Measurements from ENCODE around the gene RBM20. TPM values are rescaled to one million over a fixed set of nuclear protein-coding genes. Genes with fewer than 3 reads are reported as not detected.

The RBM20 gene
- total and polyA plus RNA-seq, 2 of the 13 experiments (the other 11 are each of a cell fraction or from before 2014, with no cell fraction given), result 0.02 to 0.22 TPM

- TF ChIP-seq HNF1A (IDR thresholded peaks at IDR 0.05; ENCODE audit: low read depth) (0 out of 2 replicates have a peak, but pooled peaks have one; percentile 32), HNF1A (CRISPR knock-in tag; IDR thresholded peaks at IDR 0.05; ENCODE audit: borderline replicate concordance) (peak; percentile 82; the same call in 1 of the 2 replicates), ZFP36L2 (CRISPR knock-in tag; IDR thresholded peaks at IDR 0.05) (no peak), ZNF883 (CRISPR knock-in tag; IDR thresholded peaks at IDR 0.05; ENCODE audit: not compliant biosample characterization) (peak; percentile 30), TEAD3 (CRISPR knock-in tag; optimal IDR thresholded peaks at IDR 0.05; ENCODE audit: borderline replicate concordance) (peak; percentile 55), ZNF232 (CRISPR knock-in tag; IDR thresholded peaks at IDR 0.05; ENCODE audit: borderline replicate concordance) (no peak), RORA (CRISPR knock-in tag; IDR thresholded peaks at IDR 0.05) (no peak), ZNF850 (CRISPR knock-in tag; conservative IDR thresholded peaks at IDR 0.05) (no peak), SNAPC2 (CRISPR knock-in tag; IDR thresholded peaks at IDR 0.05) (no peak), ZBTB21 (CRISPR knock-in tag; IDR thresholded peaks at IDR 0.05) (no peak), ZNF335 (CRISPR knock-in tag; IDR thresholded peaks at IDR 0.05) (no peak), REPIN1 (CRISPR knock-in tag; IDR thresholded peaks at IDR 0.05; ENCODE audit: borderline replicate concordance, low read depth) (no peak), ZNF138 (CRISPR knock-in tag; IDR thresholded peaks at IDR 0.05; ENCODE audit: low read depth) (no peak), SMAD3 (CRISPR knock-in tag; IDR thresholded peaks at IDR 0.05) (peak; percentile 61; the same call in 1 of the 2 replicates), IRX3 (CRISPR knock-in tag; IDR thresholded peaks at IDR 0.05; ENCODE audit: borderline replicate concordance, low read depth) (no peak), XRCC5 (optimal IDR thresholded peaks at IDR 0.05; ENCODE audit: low read length) (no peak), CEBPG (CRISPR knock-in tag; IDR thresholded peaks at IDR 0.05) (no peak; the same call in 1 of the 2 replicates), FOXM1 (CRISPR knock-in tag; IDR thresholded peaks at IDR 0.05) (no peak), ZSCAN22 (CRISPR knock-in tag; IDR thresholded peaks at IDR 0.05) (no peak), SMARCC2 (IDR thresholded peaks at IDR 0.05) (no peak), ELF4 (CRISPR knock-in tag; IDR thresholded peaks at IDR 0.05; ENCODE audit: borderline replicate concordance) (no peak)
- TF ChIP-seq, protein P1, sequence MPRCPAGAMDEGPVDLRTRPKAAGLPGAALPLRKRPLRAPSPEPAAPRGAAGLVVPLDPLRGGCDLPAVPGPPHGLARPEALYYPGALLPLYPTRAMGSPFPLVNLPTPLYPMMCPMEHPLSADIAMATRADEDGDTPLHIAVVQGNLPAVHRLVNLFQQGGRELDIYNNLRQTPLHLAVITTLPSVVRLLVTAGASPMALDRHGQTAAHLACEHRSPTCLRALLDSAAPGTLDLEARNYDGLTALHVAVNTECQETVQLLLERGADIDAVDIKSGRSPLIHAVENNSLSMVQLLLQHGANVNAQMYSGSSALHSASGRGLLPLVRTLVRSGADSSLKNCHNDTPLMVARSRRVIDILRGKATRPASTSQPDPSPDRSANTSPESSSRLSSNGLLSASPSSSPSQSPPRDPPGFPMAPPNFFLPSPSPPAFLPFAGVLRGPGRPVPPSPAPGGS (CRISPR knock-in tag; IDR thresholded peaks at IDR 0.05), result no peak
- TF ChIP-seq, protein P2, sequence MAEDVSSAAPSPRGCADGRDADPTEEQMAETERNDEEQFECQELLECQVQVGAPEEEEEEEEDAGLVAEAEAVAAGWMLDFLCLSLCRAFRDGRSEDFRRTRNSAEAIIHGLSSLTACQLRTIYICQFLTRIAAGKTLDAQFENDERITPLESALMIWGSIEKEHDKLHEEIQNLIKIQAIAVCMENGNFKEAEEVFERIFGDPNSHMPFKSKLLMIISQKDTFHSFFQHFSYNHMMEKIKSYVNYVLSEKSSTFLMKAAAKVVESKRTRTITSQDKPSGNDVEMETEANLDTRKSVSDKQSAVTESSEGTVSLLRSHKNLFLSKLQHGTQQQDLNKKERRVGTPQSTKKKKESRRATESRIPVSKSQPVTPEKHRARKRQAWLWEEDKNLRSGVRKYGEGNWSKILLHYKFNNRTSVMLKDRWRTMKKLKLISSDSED (CRISPR knock-in tag; IDR thresholded peaks at IDR 0.05), result no peak
- TF ChIP-seq, protein P3, sequence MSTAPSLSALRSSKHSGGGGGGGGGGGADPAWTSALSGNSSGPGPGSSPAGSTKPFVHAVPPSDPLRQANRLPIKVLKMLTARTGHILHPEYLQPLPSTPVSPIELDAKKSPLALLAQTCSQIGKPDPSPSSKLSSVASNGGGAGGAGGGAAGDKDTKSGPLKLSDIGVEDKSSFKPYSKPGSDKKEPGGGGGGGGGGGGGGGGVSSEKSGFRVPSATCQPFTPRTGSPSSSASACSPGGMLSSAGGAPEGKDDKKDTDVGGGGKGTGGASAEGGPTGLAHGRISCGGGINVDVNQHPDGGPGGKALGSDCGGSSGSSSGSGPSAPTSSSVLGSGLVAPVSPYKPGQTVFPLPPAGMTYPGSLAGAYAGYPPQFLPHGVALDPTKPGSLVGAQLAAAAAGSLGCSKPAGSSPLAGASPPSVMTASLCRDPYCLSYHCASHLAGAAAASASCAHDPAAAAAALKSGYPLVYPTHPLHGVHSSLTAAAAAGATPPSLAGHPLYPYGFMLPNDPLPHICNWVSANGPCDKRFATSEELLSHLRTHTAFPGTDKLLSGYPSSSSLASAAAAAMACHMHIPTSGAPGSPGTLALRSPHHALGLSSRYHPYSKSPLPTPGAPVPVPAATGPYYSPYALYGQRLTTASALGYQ (CRISPR knock-in tag; IDR thresholded peaks at IDR 0.05), result 0 out of 2 replicates have a peak, but pooled peaks have one; percentile 51
These were observed 95.7 kb downstream of the RBM20 start (continued) for GRCh38 chr10:110739811-110740271.
